Measurements from ENCODE around the gene BEND2.

DNA sequence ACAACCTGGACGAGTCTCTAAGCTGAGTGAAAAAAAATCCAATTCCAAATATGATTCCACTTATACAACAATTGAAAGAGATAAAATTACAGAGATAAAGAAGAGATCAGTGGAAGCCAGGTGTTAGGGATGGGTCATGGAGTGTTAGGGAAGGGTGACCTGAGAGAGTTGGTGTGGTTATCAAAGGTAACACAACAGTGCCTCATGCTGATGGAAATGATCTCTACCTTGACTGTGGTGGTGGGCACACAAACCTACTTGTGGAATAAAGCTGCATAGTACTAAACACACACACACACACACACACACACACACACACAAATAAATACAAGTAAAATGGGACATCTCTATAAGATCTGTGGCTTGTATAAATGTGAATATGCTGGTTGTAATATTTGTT is 26.0 kb downstream of the BEND2 start:
- TF ChIP-seq, protein P1, sequence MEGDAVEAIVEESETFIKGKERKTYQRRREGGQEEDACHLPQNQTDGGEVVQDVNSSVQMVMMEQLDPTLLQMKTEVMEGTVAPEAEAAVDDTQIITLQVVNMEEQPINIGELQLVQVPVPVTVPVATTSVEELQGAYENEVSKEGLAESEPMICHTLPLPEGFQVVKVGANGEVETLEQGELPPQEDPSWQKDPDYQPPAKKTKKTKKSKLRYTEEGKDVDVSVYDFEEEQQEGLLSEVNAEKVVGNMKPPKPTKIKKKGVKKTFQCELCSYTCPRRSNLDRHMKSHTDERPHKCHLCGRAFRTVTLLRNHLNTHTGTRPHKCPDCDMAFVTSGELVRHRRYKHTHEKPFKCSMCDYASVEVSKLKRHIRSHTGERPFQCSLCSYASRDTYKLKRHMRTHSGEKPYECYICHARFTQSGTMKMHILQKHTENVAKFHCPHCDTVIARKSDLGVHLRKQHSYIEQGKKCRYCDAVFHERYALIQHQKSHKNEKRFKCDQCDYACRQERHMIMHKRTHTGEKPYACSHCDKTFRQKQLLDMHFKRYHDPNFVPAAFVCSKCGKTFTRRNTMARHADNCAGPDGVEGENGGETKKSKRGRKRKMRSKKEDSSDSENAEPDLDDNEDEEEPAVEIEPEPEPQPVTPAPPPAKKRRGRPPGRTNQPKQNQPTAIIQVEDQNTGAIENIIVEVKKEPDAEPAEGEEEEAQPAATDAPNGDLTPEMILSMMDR (conservative IDR thresholded peaks at IDR 0.05): no peak
- TF ChIP-seq EZH2 (IDR thresholded peaks at IDR 0.05; ENCODE audit: low read depth): no peak

Measured in PC-9 (cell line).